Measurements from ENCODE around the gene TMEM191C.
"Not testable (repeated sequence)": the region's sequence is repeated elsewhere in the genome, so short reads cannot be mapped to it uniquely, and the experiment has no call there.

Gene TMEM191C

DNA sequence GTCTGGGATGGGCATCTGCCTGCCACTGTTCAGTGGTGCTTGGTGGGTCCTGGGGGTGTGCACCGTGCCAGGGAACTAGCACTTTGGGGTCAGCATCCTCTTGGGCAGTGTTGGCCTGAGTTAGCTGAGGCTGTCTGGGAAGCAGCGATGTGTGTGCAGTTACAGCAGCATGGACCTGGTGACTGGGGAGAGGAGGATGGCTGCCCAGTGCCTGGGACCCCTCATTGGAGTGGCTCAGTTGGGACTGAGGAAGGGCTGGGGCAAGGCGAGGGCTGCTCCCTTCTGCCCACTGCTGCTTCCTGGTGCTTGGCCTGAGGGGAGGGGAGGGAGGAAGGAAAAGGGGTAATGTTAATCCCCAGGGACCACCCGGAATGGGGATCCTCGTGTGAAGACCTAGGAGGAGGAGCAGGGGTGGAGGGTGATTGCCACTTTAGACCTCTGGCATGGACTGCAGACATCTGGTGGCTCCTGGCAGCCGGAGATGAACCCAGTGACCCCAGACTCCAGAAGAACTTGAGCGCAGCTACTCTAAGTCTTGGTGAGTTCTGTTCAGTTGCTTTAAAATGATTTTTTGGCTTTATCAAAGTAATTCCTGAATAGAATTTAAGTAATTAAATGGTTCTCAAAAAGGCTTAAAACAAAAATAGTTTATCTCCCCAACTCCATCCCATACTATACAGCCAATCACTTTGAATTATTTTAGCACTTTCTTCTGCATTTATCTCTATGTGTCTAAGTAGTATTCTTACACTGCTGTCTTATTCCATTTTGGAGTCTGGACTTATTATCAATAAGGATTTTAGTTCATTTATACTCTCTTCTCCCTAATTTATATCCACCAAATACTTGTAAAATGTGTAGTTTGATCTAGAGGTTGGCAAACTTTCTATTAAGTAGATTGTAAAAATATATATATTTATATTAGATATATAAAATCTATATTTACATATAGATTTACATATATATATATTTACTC, 15.4 kb upstream of the TMEM191C start:
- Mint-ChIP-seq H3K27me3 (no peaks in the 10 kb centered on the region), H3K36me3 (peaks cover 1% of the 10 kb centered on the region), H3K9me3 (no peaks in the 10 kb centered on the region), H3K4me1 (no peaks in the 10 kb centered on the region), H3K4me3 (no peak overlapping the region), H3K27ac (no peak overlapping the region)
- CTCF ChIA-PET = no interaction called here
- no peak for DNase-seq

DNA sequence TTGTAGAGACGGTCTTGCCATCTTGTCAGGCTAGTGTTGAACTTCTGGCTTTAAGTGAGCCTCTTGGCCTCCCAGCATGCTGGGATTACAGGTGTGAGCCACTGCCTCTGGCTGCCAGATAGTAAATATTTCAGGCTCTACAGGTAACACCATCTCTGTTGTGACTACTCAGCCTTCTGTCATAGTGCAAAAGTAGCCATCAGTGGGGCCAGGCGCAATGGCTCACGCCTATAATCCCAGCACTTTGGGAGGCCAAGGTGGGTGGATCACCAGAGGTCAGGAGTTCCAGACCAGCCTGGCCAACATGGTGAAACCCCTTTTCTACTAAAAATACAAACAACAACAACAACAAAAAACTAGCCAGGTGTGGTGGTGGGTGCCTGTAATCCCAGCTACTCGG, 14.5 kb upstream of the TMEM191C start:
- H3K27me3 Mint-ChIP-seq, H3K4me1 Mint-ChIP-seq, DNase-seq, H3K36me3 Mint-ChIP-seq, H3K27ac Mint-ChIP-seq, H3K9me3 Mint-ChIP-seq, CTCF ChIA-PET, H3K4me3 Mint-ChIP-seq: not testable (repeated sequence)

DNA sequence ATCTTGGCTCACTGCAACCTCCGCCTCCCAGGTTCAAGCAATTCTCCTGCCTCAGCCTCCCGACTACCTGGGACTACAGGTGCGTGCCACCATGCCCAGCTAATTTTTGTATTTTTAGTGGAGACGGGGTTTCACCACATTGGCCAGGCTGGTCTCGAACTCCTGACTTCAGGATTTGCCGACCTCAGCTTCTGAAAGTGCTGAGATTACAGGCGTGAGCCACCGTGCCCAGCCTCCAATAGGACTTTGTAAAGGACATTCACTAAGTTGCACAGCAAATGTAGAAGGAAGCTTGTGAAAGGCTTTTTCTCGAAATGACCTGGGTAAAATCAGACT, 12.2 kb upstream of the TMEM191C start:
- CTCF ChIA-PET = not testable (repeated sequence)

DNA sequence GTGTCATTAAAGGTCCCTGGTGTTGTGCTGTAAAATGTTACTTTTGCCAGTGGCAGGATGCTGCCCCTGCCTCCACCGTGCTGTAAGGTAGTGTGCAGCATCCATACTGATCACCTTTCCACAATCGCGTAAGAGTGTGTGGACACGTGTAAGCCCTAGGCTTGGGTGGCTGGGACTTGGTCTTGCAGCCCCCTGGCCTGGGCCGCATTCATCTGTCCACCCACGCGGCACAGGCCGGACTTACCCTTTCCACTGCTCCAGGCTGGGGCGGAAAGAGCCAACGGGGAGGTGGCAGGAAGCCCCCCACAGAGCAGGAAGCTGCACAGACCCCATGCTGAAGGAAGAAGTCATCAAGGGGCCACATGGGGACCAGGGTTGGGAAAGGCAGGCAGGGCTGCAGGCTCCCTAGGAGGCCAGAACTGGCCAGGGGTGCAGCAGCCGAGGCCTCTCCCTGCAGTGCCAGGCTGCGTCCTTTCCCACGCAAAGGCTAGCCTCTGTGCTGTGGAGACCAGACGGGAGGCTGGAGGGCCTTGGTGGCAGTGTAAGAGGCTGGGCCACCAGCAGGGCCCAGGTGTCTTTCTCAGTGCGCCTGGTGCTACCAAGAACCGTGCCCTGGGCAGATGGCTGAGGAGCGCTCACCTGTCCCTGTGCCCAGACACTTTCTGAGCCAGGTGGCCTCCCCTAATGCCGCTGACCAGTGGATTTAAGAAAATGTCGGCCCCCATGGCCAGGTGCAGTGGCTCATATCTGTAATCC, 11.7 kb upstream of the TMEM191C start:
- no peaks in the 10 kb centered on the region for H3K36me3 Mint-ChIP-seq
- CTCF ChIA-PET = no interaction called here
- H3K4me3 Mint-ChIP-seq = no peak overlapping the region
- no peaks in the 10 kb centered on the region for H3K9me3 Mint-ChIP-seq
- no peak overlapping the region for H3K27ac Mint-ChIP-seq
- DNase-seq = no peak
- no peaks in the 10 kb centered on the region for H3K4me1 Mint-ChIP-seq
- H3K27me3 Mint-ChIP-seq = no peaks in the 10 kb centered on the region

More for the DNA sequence above, 12.2 kb upstream of the TMEM191C start:
- H3K27me3 Mint-ChIP-seq, H3K27ac Mint-ChIP-seq, H3K4me1 Mint-ChIP-seq, H3K4me3 Mint-ChIP-seq, H3K36me3 Mint-ChIP-seq, H3K9me3 Mint-ChIP-seq, DNase-seq: not testable (repeated sequence)

DNA sequence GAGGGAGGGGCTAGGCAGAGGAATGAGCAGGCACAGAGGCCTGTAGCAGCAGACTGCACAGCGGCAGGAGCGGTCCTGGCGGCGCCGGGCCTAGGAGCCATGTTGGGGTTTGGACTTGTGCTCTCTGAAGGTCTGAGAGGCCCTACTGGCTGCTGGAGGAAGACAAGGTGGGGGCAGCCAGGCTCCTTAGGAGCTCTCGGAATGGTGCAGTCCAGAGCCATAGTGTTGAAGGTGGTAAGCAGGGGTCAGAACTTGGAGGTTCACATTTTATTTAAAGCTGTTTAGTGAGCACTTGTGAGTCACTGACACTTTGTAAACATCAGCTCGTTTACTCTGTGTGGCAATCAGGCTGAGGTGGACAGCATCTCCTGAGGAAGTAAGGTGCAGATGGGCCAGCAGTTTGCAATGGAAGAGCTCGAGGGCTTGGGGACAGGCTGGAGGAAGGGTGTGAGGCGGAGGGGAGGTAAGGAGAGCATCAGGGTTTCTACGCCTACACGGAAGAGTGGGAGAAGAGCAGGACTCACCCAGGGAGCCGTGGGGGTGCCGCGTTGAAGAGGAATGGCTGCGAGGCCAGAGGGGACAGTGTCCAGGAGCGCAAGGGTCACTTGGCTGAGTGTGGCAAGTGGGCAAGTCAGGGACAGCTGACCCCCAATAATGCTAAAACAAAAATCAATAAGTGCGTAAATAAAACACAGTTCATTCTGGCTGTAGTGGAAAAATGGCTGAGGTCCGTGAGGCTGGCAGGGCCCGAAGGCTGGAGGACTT, 10.0 kb upstream of the TMEM191C start:
- H3K27ac Mint-ChIP-seq = no peak overlapping the region
- H3K36me3 Mint-ChIP-seq = no peaks in the 10 kb centered on the region
- CTCF ChIA-PET = no interaction called here
- no peak for DNase-seq
- H3K9me3 Mint-ChIP-seq = no peaks in the 10 kb centered on the region
- H3K4me1 Mint-ChIP-seq = no peaks in the 10 kb centered on the region
- no peak overlapping the region for H3K4me3 Mint-ChIP-seq
- H3K27me3 Mint-ChIP-seq = no peaks in the 10 kb centered on the region

DNA sequence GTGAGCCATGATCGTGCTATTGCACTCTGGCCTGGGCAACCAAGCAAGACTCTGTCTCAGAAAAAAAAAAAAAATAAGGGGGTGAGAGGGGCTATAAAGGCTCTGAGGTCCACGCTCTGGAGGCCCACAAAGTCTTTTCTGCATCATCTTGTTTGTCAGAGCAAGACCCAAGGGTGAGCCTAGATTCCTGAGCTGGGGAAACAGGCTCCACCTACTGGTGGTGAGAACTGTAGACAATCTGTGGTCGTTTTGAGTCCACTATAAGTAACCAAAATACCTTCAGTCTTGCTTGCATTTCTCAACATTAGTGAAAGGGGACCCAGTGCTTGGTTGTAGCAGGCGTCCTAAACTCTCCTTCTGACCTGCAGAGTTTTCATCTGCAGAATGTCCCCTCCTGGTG, 4.5 kb upstream of the TMEM191C start:
- H3K27ac Mint-ChIP-seq, CTCF ChIA-PET, H3K4me3 Mint-ChIP-seq, H3K9me3 Mint-ChIP-seq, H3K27me3 Mint-ChIP-seq, H3K4me1 Mint-ChIP-seq, H3K36me3 Mint-ChIP-seq, DNase-seq: not testable (repeated sequence)

DNA sequence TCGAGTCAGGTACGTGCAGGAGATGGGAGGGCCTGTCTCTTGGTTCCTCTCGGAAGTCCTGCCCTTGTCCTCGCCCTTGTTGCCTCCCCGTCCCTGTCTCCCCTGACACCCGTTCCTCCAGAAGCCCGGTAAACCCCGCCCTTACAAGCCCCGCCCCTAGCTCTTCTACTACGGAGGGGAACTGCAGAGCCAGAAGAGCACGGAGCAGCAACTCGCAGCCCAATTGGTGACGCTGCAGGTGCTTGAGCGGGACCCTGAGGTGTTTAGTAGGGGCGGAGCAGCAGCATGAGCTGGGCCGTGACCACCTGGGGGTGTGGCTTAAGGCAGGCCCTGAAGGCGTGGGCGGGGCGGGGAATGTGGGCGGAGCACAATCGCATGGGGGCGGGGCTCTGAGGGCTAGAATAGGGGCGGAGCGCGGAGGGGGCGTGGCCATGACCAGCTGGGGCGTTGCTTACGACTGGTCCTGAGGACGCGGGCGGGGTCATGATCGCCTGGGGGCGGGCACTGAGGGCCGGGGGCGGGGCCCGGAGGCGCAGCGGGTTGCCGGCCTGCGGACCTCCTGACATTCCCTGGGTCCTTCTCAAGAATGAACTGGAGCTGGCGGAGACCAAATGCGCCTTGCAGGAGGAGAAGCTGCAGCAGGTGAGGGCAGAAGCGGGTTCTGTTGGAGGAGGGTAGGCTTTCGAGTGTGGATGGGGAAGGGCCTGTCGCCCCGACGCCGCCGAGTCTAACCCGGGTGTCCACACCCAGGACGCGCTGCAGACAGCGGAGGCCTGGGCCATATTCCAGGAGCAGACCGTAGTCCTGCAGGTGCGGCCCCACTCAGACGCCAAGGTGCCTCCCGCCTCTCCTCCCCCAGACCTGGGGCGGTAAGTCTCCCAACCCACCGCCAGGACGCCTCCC, 1.3 kb downstream of the TMEM191C start:
- CTCF ChIA-PET, H3K27me3 Mint-ChIP-seq, H3K9me3 Mint-ChIP-seq, H3K4me1 Mint-ChIP-seq, H3K36me3 Mint-ChIP-seq: not testable (repeated sequence)
- DNase-seq = peak; percentile 93
- H3K27ac Mint-ChIP-seq = peak overlapping the region; percentile 99
- H3K4me3 Mint-ChIP-seq = peak overlapping the region; percentile 89

DNA sequence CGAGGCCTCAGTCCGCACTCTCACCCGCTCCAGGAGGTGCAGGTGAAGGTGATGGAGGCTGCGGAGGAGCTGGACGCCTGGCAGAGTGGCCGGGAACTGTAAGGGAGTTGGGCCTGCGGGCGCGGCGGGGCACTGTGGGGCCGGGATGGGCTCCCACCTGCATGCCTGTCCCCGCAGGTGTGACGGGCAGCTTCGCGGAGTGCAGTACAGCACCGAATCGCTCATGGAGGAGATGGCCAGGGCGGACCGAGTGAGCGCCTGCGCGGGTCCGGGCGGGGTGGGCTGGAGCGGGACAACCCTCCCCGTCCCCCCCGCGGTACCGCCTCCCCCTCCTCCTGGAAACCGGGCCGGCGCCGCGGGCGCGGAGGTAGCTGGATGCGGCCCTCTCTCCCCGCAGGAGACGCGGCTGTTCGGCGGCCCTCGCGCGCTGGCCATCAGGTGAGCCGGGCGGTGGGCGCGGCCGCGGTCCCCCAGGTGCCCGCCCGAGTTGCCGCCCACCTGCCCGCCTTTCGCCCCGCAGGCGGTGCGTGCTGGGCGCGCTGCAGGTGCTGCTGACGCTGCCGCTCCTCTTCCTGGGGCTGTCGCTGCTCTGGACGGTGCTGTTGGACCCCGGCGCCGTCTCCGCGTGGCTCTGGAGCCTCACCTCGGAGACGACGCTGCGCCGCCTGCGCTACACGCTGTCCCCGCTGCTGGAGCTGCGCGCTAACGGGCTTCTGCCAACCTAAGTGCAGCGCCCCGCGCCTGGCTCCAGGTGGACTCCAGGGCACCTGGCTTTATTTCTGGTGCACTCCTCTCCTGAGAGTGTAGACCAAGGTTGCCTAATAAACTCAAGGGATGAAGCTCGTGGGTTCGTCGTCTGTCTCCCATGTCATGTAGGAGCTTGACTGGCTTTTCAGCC, 2.2 kb downstream of the TMEM191C start:
- DNase-seq = peak; percentile 30
- H3K27me3 Mint-ChIP-seq, H3K27ac Mint-ChIP-seq, H3K4me1 Mint-ChIP-seq, H3K4me3 Mint-ChIP-seq, CTCF ChIA-PET, H3K9me3 Mint-ChIP-seq, H3K36me3 Mint-ChIP-seq: not testable (repeated sequence)

DNA sequence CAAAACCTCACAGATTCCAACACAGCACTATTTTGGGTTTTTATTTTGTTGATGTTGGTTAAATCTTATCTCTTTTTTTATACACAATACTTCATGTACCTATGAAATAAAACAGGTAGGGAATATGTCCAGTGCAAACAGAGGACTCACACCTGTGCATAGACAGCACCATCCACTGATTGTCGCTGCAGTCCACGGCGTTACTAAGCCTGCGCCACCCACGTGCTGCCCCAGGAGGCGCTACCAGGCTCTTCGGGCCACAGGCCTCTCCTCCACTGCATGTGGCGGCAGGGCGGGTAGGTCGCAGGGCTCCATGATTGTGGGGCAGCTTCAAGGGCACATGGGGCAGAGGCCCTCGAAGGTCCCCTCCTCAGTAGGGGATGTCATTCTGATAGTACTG, 5.8 kb downstream of the TMEM191C start:
- H3K4me3 Mint-ChIP-seq, H3K27ac Mint-ChIP-seq, H3K27me3 Mint-ChIP-seq, H3K4me1 Mint-ChIP-seq, H3K36me3 Mint-ChIP-seq, CTCF ChIA-PET, DNase-seq, H3K9me3 Mint-ChIP-seq: not testable (repeated sequence)

DNA sequence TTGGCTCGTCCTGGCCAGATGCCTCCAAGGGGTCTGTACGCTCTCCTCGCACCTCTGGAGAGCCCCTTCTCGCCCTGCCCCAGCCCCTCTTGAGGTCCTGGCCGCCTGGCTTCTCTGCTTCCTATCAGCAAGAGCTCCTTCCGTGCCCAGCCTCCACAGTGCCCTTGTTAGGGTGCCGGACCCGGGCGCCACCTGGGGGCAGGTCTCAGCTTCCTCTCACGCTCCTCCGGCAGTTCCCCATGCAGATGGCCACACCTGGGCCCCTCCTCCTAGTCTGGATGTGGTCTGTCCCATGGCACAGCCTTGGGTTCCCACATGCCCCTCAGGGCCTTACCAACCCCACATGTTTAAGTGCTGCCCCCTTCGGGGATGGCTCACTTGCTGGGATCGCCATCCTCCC, 6.5 kb downstream of the TMEM191C start:
- H3K27ac Mint-ChIP-seq, H3K4me3 Mint-ChIP-seq, DNase-seq: not testable (repeated sequence)

DNA sequence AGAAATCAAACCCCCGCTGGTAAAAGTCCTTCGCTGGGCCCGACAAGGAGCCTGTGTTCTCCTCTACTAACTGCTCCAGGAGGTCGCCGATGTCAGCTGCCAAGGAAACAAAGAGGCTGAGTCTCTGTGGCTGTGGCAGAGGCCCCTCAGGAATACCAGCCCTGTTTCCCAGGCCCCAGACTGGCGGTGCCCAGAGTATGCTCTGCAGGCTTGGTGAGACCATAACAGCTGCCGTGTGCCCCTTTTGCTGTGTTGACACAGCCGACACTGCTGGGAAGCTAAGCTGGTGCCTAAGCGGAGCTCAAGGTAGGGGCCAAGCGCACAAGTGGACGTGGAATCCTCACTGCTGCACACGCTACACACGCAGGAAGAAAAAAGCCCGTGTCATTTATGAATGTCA, 16.9 kb downstream of the TMEM191C start:
- CTCF ChIA-PET, H3K27me3 Mint-ChIP-seq, H3K27ac Mint-ChIP-seq, H3K4me3 Mint-ChIP-seq, H3K4me1 Mint-ChIP-seq, H3K36me3 Mint-ChIP-seq, DNase-seq, H3K9me3 Mint-ChIP-seq: not testable (repeated sequence)

More for the DNA sequence above, 6.5 kb downstream of the TMEM191C start:
- CTCF ChIA-PET, H3K27me3 Mint-ChIP-seq, H3K9me3 Mint-ChIP-seq, H3K4me1 Mint-ChIP-seq, H3K36me3 Mint-ChIP-seq: not testable (repeated sequence)

DNA sequence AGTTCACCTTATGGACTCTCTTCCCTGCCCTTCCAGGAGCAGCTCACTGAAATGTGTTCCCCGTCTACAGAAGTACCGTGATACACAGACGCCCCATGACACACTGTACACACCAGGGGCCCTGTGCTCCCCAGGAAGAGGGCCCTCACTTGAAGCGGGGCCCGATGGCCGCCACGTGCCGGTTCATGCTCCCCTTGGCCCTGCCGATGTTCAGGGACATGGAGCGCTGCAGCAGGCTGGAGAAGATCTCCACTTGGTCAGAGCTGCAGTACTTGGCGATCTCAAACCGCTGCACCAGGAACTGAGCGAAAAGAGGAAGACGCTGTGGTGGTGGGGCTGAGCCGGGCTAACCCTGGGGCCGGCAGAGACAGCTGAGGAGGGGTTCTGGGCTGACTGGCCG, 20.5 kb downstream of the TMEM191C start:
- H3K36me3 Mint-ChIP-seq, DNase-seq, H3K27me3 Mint-ChIP-seq, H3K4me1 Mint-ChIP-seq, H3K9me3 Mint-ChIP-seq, H3K27ac Mint-ChIP-seq, H3K4me3 Mint-ChIP-seq, CTCF ChIA-PET: not testable (repeated sequence)

DNA sequence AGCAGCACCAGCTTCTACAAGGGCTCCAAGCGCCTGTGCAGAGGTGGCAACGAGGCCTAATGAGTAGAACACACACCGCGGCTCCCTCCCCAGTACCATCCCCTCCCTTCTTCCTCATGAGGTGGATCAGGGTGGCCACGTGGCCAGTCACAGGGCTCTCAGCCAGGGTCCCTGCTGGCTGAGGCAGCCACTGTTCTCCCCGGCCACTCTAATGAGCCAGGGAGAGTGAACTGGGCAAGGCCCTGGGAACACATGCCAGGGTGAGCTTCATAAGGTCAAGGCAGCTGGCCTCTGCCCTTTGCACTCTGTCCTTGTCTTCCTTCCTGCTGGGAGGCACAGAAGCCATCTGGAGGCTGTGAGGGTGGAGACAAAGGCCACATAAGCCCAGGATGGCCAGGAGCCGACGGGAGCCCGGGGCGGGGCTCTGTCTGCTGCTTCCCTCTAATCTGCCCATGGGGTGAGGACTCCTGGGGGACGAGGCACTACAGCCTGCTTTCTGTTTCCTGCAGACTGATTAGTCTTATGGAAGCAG, 22.0 kb downstream of the TMEM191C start:
- H3K9me3 Mint-ChIP-seq, H3K4me1 Mint-ChIP-seq, DNase-seq, H3K27me3 Mint-ChIP-seq, H3K27ac Mint-ChIP-seq, CTCF ChIA-PET, H3K4me3 Mint-ChIP-seq, H3K36me3 Mint-ChIP-seq: not testable (repeated sequence)
